H1 (cell line): Measurements from ENCODE around the gene RALY. TPM values are rescaled to one million over a fixed set of nuclear protein-coding genes. Genes with fewer than 3 reads are reported as not detected.

Experiments
- MAFK ChIP-seq: IDR thresholded peaks from 2 replicates; pipeline ENCODE4 v1.6.1; 2012; ENCODE audit warnings: low read depth, mild to moderate bottlenecking, improper control_type of control experiment, low read length
- SP2 ChIP-seq: IDR thresholded peaks from 2 replicates; pipeline ENCODE4 v1.6.1; 2012; ENCODE audit warnings: mild to moderate bottlenecking, low read length, inconsistent platforms
- TAF7 ChIP-seq: optimal IDR thresholded peaks from 2 replicates; pipeline ENCODE3; 2011; ENCODE audit warnings: low read depth, mild to moderate bottlenecking, inconsistent platforms, low read length, moderate library complexity, borderline replicate concordance
- polyA plus RNA-seq, 7 experiments: library from polyadenylated mRNA; depleted of rRNA in 3 of 7; stranded (reverse) in 5 of 7; unstranded in 2 of 7; fragments of >200 nt in 5 of 7; fragments of 200-250 nt in 2 of 7; gene quantifications; 1 replicate in 5 of 7; 2 replicates in 1 of 7; 4 replicates in 1 of 7; pipeline versions ENCODE4 v1.2.1 to v1.2.3, GENCODE V29; 2011 to 2013; ENCODE audit warnings: missing spikeins in 2 of 7, mixed read lengths in 2 of 7
- total RNA-seq: library from RNA; stranded (reverse); fragmentation: NEBNext Ultra II Directional; extraction: Animal tissue kit (Norgen Biotek cat#: 25700); gene quantifications from 2 replicates; pipeline ENCODE4 v1.2.1, GENCODE V29; 2021
- TF ChIP-seq, protein P1 (sequence below): IDR thresholded peaks from 2 replicates; pipeline ENCODE4 v1.6.1; 2011; ENCODE audit warnings: low read depth, mild to moderate bottlenecking, low read length; ENCODE audit not compliant: insufficient read depth

The RALY gene
- total and polyA plus RNA-seq, 2 of the 8 experiments (the other 6 are each of a cell fraction or from before 2014, with no cell fraction given): 133 to 148 TPM

DNA sequence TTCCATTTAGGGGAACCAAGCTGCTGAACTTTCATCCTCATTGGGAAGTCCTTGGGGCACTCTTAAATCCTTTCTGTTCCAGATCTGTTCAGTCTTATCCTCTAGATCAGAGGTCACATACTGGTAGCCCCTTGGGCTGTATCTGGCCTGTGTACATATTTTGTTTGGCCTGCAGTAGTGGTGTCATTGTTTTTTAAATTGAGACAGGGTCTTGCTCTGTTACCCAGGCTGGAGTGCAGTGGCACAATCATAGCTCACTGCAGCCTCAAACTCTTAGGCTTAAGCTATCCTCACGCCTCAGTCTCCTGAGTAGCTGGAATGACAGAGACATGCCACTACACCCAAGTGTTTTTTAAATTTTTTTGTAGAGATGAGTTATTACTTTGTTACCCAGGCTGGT lies 14.8 kb downstream of the RALY start (continued):
- TF ChIP-seq MAFK (no peak), SP2 (no peak), TAF7 (no peak)
- TF ChIP-seq, protein P1, sequence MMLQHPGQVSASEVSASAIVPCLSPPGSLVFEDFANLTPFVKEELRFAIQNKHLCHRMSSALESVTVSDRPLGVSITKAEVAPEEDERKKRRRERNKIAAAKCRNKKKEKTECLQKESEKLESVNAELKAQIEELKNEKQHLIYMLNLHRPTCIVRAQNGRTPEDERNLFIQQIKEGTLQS: no peak
